GM18498 (cell line): ENCODE measurements around the gene CPPED1.

Experiments used
- ATAC-seq: cut with Tn5 transposase; IDR thresholded peaks from one replicate; pipeline ENCODE4 v1.9.1; 2021; ENCODE audit warnings: mild to moderate bottlenecking, moderate library complexity; ENCODE audit not compliant: unreplicated experiment

The CPPED1 gene

DNA sequence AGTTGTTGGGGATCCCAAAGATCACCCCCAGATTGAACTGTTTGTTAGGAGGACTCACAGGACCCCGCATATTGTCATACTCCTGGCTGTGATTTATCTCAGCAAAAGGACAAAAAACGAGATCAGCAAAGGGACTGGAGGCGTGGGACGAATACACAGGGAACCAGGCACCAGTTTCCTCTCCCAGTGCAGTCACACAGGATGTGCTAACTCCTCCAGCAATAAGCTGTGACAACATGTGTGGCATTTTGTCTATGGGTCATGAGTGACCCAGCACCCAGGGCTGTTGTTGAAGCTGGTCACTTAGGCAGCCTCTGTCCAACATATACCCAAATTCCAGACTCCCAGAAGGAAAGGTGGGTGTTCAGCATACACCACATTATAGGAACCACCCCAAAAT is 60.9 kb downstream of the CPPED1 start:
- ATAC-seq, result no peak

DNA sequence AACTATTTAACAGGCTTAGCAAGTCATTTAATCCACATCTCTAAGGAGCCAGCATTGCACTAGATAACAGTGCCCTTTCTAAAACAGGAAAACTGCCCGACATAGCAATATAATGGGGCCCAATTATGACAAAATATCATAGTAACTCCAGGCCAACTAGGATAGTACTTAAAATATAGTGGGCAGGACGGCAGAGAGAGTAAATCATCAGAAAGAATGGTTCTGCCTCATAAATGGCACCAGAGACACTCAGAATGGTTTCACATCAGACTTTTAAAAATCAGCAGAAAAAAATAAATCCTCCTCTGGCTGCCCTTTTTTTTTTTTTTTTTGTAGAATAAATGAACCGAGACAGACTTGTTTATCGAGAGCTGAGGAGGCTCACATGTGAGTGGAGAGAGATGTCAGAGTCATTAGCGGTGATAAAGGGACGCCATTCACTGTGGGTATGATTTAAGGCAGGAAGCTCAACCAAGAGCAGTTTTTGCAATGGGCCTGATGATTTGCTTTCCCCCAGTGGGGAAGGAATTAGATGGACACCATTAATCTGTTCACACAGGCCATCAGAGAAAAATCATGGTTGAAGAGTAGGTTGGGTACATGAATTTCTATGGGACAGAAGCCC is 62.6 kb downstream of the CPPED1 start:
- no peak for ATAC-seq

DNA sequence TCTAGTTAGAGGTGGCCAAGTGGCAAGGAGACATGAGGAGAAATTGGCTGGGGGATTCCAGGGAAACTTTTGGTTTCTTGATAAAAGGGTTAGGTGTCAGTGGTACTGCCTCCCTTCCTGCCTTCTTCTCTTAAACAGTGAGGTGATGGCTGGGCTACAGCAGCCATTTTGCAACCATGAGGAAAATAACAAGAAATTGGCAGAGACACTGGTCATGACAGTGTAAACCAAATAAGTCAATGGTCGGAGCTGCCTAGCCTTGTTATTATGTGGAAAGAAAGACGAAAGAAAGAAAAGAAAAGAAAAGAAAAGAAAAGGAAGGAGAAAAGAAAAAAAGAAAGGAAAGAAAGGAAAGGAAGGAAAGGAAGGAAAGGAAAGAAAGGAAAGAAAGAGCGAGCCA is 63.9 kb downstream of the CPPED1 start:
- ATAC-seq, result no peak

DNA sequence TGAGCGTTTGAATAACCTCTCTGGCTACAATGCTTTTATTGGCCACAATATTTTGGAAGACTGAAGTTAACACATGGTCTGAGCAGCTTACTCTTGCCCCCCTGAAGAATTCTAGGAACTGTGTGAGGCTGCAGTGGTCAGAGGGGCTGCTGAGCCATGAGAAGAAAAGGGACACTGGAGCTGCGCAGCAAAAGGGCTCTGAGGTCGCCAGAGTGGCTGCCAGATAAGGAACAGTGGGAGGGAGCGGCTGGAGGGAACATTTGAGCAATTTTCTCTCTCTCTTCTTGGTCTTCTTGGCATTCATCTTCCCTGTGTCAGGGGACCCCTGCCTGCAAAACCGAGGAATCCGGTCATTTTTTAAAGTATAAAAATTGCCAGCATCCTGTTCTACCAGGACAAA is 66.1 kb downstream of the CPPED1 start:
- no peak for ATAC-seq

DNA sequence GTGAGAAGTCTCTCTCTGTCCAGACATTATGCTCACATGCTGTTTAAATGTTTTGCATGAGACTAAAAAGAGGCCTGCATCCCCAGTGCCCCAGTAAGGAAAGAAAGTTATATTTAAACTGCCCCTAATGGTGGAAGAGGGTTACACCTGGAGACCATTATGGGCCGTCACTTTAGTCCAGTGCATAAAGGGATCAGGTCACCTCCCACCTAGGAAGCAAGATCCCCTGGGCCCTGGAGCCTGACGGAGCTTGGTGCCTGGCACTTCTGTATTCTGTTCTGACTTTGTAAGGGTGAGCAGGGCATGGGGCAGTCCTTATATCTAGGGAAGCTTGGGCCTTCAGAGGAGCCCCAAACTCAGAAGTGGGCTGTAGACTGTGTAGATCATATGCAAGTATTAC is 67.9 kb downstream of the CPPED1 start:
- ATAC-seq, result no peak

DNA sequence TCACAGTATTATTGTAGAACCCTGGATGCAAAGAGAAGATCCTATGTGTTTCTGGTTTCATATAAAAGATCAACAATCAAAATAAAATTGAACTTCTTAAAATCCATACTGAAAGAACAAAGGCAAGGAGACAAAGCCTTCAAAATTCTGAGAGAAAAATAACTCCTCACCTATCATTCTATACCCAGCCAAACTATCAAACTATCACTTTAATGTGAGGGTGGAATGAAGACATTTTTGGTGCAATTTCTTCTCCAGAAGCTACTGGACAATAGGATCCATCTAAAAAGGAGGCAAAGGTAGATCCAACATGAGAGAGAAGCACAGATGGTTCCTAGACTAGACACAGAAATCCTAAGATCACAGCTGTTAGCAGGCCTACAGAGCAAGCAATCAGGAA is 71.1 kb downstream of the CPPED1 start:
- ATAC-seq, result no peak

DNA sequence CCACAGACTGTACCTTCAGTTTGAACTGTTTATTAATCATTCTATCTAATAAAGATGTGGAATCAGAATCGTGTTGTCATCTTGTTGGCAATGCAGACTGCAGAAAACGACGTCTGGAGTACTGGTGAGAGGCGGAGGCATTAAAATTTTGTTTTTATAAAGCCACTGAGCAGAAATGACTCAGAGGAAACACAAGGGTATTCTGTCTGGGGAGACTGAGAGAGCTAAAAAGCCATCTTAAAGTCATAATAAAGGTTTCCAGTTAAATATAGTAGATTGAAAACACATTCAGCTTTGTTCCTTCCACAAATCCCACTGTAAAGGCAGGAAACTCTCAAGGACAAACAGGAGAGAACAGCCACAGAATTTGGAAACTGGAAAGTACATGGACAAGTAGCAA is 74.2 kb downstream of the CPPED1 start:
- ATAC-seq, result no peak

DNA sequence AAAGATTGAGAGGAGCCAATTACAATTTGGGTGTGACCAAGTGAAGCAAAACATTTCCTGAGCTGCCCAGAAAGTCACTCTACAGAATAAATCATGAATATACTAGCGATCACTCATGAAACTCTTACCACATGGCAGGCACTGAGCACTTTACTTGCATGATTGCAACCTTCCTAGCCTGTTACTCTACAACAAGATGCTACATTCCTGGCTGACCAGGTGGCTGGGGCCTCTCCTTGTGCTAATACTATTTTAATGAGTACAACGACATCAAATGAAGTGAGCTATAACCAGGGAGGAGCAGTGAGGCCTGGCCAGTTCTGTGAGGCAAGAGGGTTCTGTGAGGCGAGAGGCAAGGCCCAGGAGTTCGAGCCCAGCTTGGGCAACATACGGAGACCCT is 75.2 kb downstream of the CPPED1 start:
- no peak for ATAC-seq

DNA sequence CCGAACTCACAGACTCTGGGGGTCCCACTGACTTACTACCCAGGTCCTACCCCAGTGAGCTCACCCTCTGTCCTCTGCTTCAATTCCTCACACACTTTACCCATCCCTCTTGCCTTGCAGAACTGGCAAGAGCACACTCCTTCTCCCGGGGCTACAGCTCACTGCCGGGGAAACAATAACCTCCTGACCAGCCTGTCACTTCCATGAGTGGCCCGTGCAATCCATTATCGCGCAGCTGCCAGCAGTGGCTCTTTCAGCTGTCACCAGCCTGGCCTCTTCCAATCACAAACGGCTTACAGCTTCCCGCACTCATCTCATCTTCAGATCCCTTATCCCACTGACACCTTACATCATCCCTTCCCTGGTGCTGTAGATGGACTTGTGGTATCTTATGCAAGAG is 79.5 kb downstream of the CPPED1 start:
- ATAC-seq, result no peak

DNA sequence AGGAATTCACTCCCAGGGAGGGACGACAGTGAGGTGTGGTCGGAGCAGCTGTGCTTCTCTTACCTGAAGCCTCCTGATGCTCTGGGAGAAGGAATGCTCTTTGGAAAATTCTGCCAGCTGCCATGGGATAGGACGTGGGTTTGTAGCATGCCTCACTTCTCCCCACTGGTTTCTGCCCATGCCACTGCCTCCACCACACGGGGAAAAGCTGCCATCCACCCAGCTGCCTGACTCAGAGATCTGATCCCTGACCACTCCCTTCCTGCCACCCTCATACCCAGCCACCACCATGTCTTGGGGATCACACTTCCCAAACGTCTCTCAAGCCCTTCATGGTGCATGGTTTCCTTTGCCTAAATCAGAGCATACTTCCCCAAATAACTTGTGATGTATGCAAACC is 80.0 kb downstream of the CPPED1 start:
- ATAC-seq, result no peak

DNA sequence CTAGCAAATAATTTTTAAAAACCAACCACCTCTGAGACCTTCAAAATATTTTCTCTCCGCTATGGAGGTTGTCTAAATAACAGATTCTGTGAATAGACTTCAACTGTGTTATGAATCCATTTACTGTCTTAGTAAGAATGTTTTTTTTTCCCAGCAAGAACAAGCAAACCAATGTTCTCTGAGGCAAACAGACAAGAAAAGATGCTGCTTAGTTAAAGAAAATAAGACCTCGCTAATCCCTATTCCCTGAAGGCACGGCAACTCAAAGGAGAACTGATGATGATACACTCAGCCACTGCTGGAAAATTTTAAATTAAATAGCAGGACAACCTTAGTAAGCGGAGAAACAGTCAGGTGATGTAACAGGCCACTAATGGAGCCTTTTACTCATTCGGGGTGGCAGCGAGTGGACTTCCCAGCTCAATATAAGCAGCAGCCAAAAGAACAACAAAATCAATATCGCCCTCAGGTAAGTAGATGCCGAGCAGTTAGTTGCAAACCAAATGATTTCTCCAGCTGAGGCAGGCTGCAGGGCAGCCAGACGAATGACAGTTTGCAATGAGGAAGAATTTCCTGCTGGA is 81.8 kb downstream of the CPPED1 start:
- ATAC-seq, result no peak

DNA sequence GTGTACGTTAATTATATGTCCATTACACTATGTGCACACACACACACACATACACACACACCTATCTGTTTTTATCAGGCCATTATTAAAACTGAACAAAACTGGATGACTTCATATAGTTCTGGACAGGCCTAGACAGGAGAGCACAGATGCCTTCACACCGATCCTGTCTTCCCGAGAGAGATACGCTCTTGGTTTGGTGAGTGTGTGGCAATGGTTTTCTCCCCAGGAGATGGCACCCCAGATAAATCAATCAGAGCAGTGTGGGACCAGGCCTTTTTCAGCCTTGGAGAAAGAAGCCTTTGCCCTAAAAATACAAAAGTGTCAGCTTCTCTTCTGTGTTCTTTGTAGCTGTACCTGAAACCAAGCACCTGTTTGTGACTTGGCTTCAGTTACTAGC is 83.7 kb downstream of the CPPED1 start:
- no peak for ATAC-seq

DNA sequence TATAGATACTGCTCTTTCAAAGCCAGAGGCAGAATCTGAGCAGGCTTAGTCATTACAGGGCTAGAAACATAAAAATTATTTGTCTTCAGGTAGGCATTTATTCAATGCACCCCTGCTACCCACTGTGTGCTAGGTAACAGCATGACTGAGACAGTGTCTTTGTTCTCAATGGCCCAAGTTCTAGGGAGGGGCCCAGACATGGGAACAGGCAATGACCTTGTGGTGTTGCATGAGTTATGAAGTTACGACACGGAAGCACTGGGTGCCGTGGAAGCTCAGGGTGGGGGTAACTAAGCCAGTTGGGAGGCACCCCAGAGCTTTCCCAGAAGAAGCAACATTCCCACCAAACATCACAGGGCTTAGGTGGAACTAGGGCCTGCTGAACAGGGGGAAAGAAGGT is 87.0 kb downstream of the CPPED1 start:
- ATAC-seq, result no peak

DNA sequence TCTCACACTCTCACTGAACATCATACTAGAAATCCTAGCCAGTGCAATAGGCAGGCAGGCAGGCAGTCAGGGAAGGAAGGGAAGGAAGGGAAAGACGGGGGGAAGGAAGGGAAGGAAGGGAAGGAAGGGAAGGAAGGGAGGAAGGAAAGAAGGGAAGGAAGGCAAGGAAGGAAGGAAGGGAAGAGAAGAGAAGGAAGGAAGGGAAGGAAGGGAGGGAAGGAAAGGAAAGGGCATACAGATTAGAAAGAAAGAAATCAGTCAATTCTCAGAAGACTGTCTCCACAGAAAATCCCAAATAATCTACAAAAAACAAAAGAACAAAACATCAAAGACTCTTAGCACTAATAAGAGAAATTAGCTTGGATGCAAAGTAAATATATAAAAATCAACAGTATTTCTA is 93.9 kb downstream of the CPPED1 start:
- no peak for ATAC-seq

DNA sequence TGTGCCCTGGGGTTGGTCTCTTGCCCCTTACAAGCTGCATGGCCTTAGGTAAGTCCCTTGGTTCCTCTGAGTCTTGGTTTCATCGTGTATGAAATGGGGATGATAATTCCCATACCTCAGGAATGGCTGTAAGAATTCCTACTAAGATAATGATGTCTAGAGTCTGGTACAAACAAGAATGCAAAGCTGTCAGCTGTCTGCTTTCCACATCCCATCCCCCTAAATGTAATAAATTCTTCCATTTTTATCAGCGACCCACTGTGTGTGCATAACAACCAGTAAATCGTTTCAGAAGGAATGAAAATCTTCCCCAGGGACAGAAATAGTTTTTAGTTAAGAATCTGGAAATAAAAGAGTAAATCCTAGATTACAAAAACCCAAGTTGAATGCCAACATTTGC is 95.4 kb downstream of the CPPED1 start:
- no peak for ATAC-seq

DNA sequence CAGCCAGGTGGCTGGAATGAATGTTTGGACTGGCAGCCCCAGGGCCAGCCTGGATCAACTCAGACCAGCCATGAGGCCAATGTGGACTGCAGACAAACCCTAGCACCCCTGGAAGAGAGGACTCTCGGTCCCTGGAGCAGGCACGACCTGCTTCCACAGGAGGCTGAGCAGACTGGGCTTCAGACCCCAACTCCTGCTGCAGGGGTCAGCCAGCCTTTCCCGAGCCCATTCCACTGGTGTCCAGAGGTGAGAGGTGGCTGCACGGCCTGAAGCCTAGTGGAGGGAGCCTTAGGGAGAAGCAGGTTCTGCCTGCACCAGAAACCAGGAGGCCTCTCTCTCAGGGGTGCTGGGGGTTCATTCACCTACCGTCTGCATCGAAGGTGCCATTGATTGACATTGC is 97.1 kb downstream of the CPPED1 start:
- no peak for ATAC-seq

DNA sequence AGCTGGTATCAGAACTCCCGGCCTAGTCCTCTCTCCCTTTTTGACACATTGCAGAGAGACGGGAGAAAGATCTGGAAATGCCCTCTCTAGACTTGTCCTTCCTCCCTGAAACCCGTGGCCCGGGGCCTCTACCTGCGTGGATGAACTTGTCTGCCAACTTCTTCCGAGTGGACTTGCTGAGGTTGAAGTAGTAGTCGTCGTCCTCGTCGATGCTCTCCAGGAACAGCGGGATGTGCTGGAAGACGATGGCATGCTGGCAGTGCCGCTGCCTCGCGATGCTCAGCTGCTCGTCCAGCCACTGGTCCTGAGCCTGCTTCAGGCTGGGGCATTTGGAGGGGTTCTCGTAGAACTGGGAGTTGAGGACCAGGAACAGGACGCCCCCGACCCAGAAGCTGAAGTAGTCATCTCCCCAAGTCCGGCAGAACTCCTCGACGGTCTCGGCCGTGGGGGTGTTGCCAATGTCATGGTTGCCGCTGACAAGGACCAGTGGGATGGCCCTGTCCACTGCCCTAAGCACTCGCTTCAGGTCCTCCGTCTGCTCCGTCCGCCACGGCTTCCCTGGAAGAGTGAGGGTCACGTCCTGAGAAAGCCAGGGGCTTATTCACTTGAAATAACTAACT is 99.1 kb downstream of the CPPED1 start:
- ATAC-seq, result no peak

DNA sequence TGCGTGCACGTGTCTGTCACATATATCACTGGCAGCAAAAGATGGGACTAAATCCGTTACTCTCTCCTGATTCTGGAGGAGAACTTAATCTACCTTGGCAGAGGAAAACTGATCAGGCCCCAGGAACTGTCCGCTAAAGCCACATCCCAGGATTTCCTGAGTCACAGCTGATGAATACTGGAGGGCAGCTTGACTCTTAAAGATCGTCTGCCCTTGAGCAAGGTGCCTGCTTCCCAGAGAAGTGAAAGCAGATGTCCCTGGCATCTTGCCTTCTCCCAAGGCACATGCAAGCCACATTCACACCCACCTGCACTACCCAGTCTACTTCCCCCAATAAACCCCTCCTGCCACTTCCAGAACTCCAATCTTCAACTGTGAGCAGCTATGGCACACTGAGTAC is 99.8 kb downstream of the CPPED1 start:
- no peak for ATAC-seq

DNA sequence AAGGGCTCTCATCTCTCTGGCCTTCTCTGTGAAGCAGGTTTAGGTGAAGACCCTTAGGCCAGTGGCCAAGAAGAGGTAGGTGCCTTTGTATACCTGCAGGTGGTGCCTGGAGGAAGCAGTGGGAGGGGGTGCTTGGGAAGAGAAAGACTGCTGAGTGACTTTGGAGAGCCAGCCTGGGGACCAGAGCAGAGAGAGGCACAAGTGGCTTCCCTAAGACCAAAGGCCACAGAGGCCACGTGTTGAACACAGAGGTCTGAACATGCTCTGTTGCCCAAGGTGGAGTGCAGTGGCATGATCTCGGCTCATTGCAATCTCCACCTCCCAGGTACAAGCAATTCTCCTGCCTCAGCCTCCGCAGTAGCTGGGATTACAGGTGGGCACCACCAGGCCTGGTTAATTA is 103.5 kb downstream of the CPPED1 start:
- ATAC-seq, result no peak

DNA sequence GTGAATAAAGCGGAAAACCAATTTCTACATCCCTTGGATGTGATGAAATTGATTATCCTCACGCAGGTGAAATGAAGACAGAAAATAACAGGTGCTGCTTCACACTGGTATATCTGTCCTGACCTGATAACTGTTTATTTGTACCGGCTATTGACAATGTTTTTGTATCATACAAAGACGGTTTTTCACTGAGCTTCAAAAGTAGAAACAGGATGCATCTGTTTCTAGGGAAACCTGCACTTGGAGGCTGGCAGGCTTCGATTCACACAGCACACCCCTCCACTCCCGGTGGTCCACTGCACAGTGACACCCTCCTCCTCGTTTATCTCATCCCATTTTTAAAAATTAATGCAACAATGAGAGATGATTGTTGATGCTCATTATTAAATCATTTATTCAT is 104.5 kb downstream of the CPPED1 start:
- ATAC-seq, result no peak

DNA sequence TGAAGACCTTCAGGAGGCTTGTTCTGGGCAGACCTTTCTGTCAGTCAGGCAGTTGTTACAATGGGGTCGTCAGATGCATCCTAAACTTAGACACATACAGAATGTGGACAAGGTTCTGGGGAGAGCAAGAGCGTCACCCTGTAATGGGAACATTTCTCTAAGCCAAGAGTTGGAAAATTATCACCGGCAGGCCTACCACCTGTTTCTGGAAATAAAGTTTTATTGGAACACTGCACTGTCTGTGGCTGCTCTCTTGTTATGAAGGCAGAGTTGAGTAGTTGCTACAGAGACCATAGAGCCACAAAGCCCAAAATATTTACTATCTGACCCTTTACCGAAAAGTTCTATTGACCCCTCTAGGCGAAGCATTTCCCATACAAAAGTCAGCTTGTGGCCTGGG is 106.2 kb downstream of the CPPED1 start:
- no peak for ATAC-seq

DNA sequence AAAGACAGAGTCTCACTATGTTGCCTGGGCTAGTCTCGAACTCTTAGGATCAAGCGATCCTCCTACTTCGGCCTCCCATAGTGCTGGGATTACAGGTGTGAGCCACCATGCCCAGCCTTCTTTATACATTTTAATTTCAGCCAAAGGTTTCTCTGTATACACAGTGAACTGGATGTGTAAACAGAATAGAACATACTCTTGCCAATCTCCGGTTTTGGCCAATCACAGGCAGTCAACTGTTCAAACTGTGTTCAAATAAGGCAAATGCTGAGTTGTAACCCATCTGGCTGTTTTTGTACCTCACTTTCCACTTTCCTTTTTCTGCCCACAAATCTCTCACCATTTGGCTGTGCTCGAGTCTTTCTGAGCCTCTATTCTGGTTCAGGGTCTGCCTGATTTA is 108.2 kb downstream of the CPPED1 start:
- ATAC-seq, result no peak

DNA sequence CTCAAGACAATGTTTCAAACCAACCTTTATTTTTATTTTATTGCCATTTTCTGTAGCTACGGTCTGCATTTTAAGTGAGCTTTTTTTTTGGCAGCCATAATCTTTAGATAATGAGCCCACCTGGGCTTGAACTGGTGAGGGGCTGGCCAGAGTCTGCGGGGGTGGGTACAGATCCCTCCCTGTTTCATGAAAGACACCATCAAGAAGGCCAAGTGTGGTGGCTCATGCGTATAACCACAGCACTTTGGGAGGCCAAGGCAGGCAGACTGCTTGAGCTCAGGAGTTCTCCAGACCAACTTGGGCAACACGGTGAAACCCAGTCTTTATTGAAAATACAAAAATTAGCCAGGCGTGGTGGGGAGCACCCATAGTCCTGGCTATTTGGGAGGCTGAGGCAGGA is 113.7 kb downstream of the CPPED1 start:
- no peak for ATAC-seq
